Sigmoid colon (tissue), 4 donors: Measurements from ENCODE around the gene ARHGEF19.

ENCODE experiments used
- POLR2A ChIP-seq, 2 donors: fragments of 450-650 bp; IDR thresholded peaks; one replicate each; pipeline ENCODE4 v1.6.1; 2016; ENCODE audit warnings: antibody characterized with exemption in 2 of 2, mild to moderate bottlenecking in 2 of 2, moderate library complexity in 2 of 2
- POLR2AphosphoS5 ChIP-seq, 4 donors: sonication (generic); formaldehyde crosslinking; IDR thresholded peaks; one replicate each; pipeline ENCODE4 v1.6.1; 2017; ENCODE audit warnings: antibody characterized with exemption in 4 of 4

GRCh38 chr1:16151196-16151994 is 61.1 kb downstream of the ARHGEF19 start:
- TF ChIP-seq POLR2A (IDR thresholded peaks at IDR 0.05) (no peak), POLR2AphosphoS5 (IDR thresholded peaks at IDR 0.05) (no peak)
